Measurements from ENCODE around the gene DCLK1.

The DCLK1 gene

DNA sequence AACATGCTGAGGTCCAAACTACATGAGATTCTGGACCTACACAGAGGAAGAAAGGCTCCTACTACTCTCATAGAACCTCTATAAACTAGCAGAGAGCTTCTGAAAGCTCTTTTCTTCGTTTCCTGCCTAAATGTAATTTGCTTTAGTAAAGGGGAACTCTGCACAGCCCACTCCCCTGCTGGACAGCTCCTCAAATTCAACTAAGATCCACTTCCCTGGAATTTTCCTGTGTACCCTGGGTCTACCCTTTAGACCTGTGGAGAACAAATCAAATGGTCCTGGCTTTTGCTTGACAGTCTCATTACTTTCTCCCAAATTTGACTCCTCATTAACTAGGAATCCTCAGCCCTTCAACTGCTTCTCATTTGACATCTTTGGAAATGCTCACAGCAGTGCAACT lies 3.5 kb upstream of the DCLK1 start:
- DNase-seq (ENCODE audit: low read depth): no peak
- TF ChIP-seq, protein P1, sequence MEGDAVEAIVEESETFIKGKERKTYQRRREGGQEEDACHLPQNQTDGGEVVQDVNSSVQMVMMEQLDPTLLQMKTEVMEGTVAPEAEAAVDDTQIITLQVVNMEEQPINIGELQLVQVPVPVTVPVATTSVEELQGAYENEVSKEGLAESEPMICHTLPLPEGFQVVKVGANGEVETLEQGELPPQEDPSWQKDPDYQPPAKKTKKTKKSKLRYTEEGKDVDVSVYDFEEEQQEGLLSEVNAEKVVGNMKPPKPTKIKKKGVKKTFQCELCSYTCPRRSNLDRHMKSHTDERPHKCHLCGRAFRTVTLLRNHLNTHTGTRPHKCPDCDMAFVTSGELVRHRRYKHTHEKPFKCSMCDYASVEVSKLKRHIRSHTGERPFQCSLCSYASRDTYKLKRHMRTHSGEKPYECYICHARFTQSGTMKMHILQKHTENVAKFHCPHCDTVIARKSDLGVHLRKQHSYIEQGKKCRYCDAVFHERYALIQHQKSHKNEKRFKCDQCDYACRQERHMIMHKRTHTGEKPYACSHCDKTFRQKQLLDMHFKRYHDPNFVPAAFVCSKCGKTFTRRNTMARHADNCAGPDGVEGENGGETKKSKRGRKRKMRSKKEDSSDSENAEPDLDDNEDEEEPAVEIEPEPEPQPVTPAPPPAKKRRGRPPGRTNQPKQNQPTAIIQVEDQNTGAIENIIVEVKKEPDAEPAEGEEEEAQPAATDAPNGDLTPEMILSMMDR (IDR thresholded peaks at IDR 0.05; ENCODE audit: control insufficient read depth, insufficient read depth, low read depth, low read length, missing control alignments): no peak
- H3K4me3 ChIP-seq (ENCODE audit: control insufficient read depth, low read depth, low read length): no peak overlapping the region

- TF ChIP-seq, protein P1 (IDR thresholded peaks at IDR 0.05; ENCODE audit: control insufficient read depth, insufficient read depth, low read depth, low read length, missing control alignments): no peak
- H3K4me3 ChIP-seq (ENCODE audit: control insufficient read depth, low read depth, low read length): no peak overlapping the region
- DNase-seq (ENCODE audit: low read depth): no peak
These were observed 2.9 kb upstream of the DCLK1 start for GRCh38 chr13:36133950-36134626.

- TF ChIP-seq, protein P1 (IDR thresholded peaks at IDR 0.05; ENCODE audit: control insufficient read depth, insufficient read depth, low read depth, low read length, missing control alignments): no peak
- no peak for DNase-seq (ENCODE audit: low read depth)
- H3K4me3 ChIP-seq (ENCODE audit: control insufficient read depth, low read depth, low read length): no peak overlapping the region
These were observed 1.2 kb upstream of the DCLK1 start for GRCh38 chr13:36132376-36132775.

DNA sequence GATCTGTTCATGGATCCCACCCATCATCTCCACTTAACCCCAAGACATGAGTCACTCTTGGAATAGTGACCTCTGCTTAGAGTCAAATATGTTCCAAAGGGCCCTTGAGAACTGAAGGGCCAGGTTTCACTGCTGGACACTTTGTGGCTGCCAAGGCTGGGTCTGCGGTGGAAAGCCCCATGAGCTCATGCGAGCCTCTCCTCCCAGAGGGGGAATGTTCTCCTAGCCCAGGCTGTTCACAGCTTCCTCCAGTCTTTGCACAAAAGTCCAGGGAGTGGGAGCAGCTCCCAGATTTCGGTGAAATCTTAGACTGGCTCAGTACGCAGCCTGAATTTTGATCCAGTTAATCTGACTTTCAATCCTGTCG lies 732 bp upstream of the DCLK1 start:
- TF ChIP-seq, protein P1 (IDR thresholded peaks at IDR 0.05; ENCODE audit: control insufficient read depth, insufficient read depth, low read depth, low read length, missing control alignments): no peak
- no peak for DNase-seq (ENCODE audit: low read depth)
- no peak overlapping the region for H3K4me3 ChIP-seq (ENCODE audit: control insufficient read depth, low read depth, low read length)

GRCh38 chr13:36130552-36131221 lies 495 bp downstream of the DCLK1 start:
- peak overlapping the region; percentile 45 for H3K4me3 ChIP-seq (ENCODE audit: control insufficient read depth, low read depth, low read length)
- no peak for DNase-seq (ENCODE audit: low read depth)
- TF ChIP-seq, protein P1 (IDR thresholded peaks at IDR 0.05; ENCODE audit: control insufficient read depth, insufficient read depth, low read depth, low read length, missing control alignments): no peak

- TF ChIP-seq, protein P1 (IDR thresholded peaks at IDR 0.05; ENCODE audit: control insufficient read depth, insufficient read depth, low read depth, low read length, missing control alignments): no peak
- no peak for DNase-seq (ENCODE audit: low read depth)
- peak overlapping the region; percentile 24; the same call in 1 of the 2 replicates for H3K4me3 ChIP-seq (ENCODE audit: control insufficient read depth, low read depth, low read length)
These were observed 1.0 kb downstream of the DCLK1 start for GRCh38 chr13:36130193-36130551.

Measured in AG09309 (cell line).